Lung (tissue), 12 donors: ENCODE data around the gene TRPC6. TPM values are rescaled to one million over a fixed set of nuclear protein-coding genes. Genes with fewer than 3 reads are reported as not detected.
"Not testable (repeated sequence)": the region's sequence is repeated elsewhere in the genome, so short reads cannot be mapped to it uniquely, and the experiment has no call there.

Experiments
- ATAC-seq: fragments of 200-7000 bp; cut with Tn5 transposase; one replicate; pipeline ENCODE4 v1.9.1; 2020; ENCODE audit warnings: moderate number of reproducible peaks; ENCODE audit not compliant: insufficient read depth, low FRiP score
- DNase-seq, 3 donors: peaks; one replicate each; pipeline ENCODE4 v3.0.0-alpha.2; 2013 to 2017
- H3K27ac ChIP-seq, 2 donors: one replicate each; pipeline ENCODE4 v1.5.1; 2013; ENCODE audit warnings: mild to moderate bottlenecking in 2 of 2, moderate library complexity in 2 of 2, control low read depth in 1 of 2, inconsistent platforms in 1 of 2, low read depth in 1 of 2, low read length in 1 of 2
- H3K27me3 ChIP-seq, 3 donors: one replicate each; pipeline ENCODE4 v1.5.1; 2013; ENCODE audit warnings: low read length in 2 of 3; ENCODE audit not compliant: control insufficient read depth in 3 of 3, insufficient read depth in 3 of 3
- H3K36me3 ChIP-seq, 4 donors: one replicate each; pipeline ENCODE4 v1.5.1; 2013; ENCODE audit warnings: low read length in 4 of 4, mild to moderate bottlenecking in 1 of 4, moderate library complexity in 1 of 4; ENCODE audit not compliant: control insufficient read depth in 4 of 4, insufficient read depth in 4 of 4
- H3K4me1 ChIP-seq, 5 donors: one replicate each; pipeline ENCODE4 v1.5.1; 2013; ENCODE audit warnings: low read length in 5 of 5, mild to moderate bottlenecking in 2 of 5, moderate library complexity in 1 of 5; ENCODE audit not compliant: control insufficient read depth in 5 of 5, insufficient read depth in 5 of 5
- H3K4me3 ChIP-seq: one replicate; pipeline ENCODE4 v1.5.1; 2013; ENCODE audit warnings: mild to moderate bottlenecking, control low read depth, moderate library complexity
- H3K9ac ChIP-seq, 2 donors: one replicate each; pipeline ENCODE4 v1.5.1; 2013; ENCODE audit warnings: low read length in 2 of 2, control low read depth in 1 of 2; ENCODE audit not compliant: insufficient read depth in 1 of 2
- H3K9me3 ChIP-seq, 4 donors: one replicate each; pipeline ENCODE4 v1.5.1; 2013; ENCODE audit warnings: low read length in 3 of 4, mild to moderate bottlenecking in 1 of 4, moderate library complexity in 1 of 4; ENCODE audit not compliant: control insufficient read depth in 4 of 4, insufficient read depth in 3 of 4
- WGBS, 2 donors: extraction: QIAGEN DNeasy Blood & Tissue Kit; methylation state at CpG; one replicate each; pipeline ENCODE4 v1.1.7; 2013; 5-methylcytosine and 5-hydroxymethylcytosine counted together
- polyA plus RNA-seq, 2 donors: library from polyadenylated mRNA; stranded (reverse); fragments of 200-250 nt; gene quantifications; one replicate each; pipeline ENCODE4 v1.2.1, GENCODE V29; 2013
- total RNA-seq, 2 donors: library from RNA; depleted of rRNA in 1 of 2; stranded (reverse); fragments of >200 nt in 1 of 2; gene quantifications; one replicate each; pipeline ENCODE4 v1.2.1, GENCODE V29; 2014 to 2021
- TF ChIP-seq, protein P1 (sequence below): IDR thresholded peaks from 2 replicates; pipeline ENCODE4 v1.5.1; 2012; ENCODE audit warnings: mild to moderate bottlenecking; ENCODE audit errors: control extremely low read depth, extremely low read depth
- donor health status: control.
- donor health status: control.
- donor health status: Bipolar disorder and iron deficiency.
- donor health status: healthy.
- donor health status: DM: yes; HTN: yes; CAD: no.

The TRPC6 gene
- total and polyA plus RNA-seq, 4 donors: 3.3 to 66.5 (median 7.9) TPM

DNA sequence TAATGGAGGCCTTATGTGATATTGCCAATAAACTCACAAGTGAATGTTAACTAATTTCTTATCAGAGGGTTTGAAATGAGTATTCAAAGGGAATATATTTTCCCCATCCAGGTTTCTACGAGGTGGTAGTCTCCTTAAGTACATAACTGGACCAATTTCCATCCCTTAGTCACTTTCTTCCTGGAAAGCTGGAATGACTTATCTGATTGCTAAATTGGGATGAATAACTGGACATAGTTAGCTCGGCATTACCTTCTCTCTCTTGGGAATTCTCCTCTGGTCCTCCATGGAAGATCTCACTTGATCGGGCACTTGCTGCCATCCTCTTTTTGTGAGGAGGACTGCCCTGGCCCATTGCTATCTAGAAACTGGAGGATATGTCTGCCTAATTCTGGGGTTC is 109.1 kb downstream of the TRPC6 start:
- Histone ChIP-seq H3K9me3 (no peaks in the 10 kb centered on the region), H3K9ac (no peak overlapping the region), H3K27ac (no peak overlapping the region), H3K4me3 (no peak overlapping the region), H3K4me1 (no peaks in the 10 kb centered on the region), H3K36me3 (peaks cover 0 to 7% (median 0%) of the 10 kb centered on the region in 4 donors), H3K27me3 (no peaks in the 10 kb centered on the region)
- TF ChIP-seq, protein P1, sequence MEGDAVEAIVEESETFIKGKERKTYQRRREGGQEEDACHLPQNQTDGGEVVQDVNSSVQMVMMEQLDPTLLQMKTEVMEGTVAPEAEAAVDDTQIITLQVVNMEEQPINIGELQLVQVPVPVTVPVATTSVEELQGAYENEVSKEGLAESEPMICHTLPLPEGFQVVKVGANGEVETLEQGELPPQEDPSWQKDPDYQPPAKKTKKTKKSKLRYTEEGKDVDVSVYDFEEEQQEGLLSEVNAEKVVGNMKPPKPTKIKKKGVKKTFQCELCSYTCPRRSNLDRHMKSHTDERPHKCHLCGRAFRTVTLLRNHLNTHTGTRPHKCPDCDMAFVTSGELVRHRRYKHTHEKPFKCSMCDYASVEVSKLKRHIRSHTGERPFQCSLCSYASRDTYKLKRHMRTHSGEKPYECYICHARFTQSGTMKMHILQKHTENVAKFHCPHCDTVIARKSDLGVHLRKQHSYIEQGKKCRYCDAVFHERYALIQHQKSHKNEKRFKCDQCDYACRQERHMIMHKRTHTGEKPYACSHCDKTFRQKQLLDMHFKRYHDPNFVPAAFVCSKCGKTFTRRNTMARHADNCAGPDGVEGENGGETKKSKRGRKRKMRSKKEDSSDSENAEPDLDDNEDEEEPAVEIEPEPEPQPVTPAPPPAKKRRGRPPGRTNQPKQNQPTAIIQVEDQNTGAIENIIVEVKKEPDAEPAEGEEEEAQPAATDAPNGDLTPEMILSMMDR: no peak
- WGBS, 2 donors: 83 to 86% methylated on average over 3 of the region's 3 CpGs
- DNase-seq (no peak), ATAC-seq (no peak)

DNA sequence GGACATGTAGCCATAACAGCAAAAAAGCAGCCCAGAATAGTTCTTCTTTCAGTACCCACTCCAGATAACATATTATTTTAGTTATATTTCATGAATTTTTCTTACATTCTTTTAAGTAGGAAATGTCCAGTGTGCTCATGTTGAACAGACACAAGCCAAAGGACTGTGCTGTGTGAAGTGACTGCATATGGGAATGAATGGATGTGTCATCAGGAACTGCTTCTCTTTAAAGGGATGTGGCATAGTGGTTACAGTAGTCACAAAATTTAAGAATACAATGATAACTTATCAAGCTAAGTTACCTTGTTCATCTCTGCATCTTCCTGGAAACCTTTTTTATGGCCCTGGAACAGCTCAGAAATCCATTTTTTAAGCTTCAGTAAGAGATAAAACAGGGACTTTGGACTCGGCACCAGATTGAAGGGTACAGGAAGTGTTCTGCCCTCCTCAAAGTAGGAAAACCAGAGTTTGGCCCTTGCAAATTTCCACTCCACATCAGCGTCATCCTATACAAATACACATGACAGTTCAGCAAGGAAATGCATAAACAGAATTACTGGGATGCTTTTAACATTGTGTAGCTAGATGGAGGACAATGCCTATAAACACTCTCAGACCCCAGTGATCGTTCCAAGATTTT is 112.8 kb downstream of the TRPC6 start:
- Histone ChIP-seq H3K9me3 (no peaks in the 10 kb centered on the region), H3K27ac (no peak overlapping the region), H3K4me1 (no peaks in the 10 kb centered on the region), H3K4me3 (no peak overlapping the region), H3K36me3 (peaks cover 0 to 10% (median 0%) of the 10 kb centered on the region in 4 donors), H3K9ac (no peak overlapping the region), H3K27me3 (no peaks in the 10 kb centered on the region)
- 69% methylated on average over 3 of the region's 3 CpGs for WGBS, 2 donors
- DNase-seq (no peak), ATAC-seq (no peak)
- TF ChIP-seq, protein P1: no peak

DNA sequence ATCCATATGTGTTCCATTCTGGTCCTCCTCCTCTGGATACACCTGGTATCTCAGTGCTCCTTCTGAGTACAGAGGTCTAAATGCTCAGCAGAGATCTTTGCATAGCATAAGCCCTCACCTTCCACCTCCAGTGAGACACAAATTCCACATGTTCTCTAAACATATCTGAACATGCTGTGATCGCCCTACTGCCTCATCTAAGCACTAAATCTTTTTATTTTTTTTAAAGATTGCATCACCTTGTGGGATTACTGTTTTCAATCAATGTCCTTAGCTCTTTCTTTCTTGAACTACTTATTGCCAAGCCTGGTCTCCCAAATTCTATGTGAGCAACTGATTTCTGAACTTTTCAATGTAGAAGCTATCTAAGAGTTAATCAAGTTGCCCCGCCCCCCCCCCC is 113.4 kb downstream of the TRPC6 start:
- Histone ChIP-seq H3K4me3 (no peak overlapping the region), H3K9ac (no peak overlapping the region), H3K27me3 (no peaks in the 10 kb centered on the region), H3K4me1 (no peaks in the 10 kb centered on the region), H3K36me3 (peaks cover 0 to 7% (median 0%) of the 10 kb centered on the region in 4 donors), H3K27ac (no peak overlapping the region), H3K9me3 (no peaks in the 10 kb centered on the region)
- DNase-seq (no peak), ATAC-seq (no peak)
- TF ChIP-seq, protein P1: no peak
- 38 to 63% methylated on average over 2 of the region's 2 CpGs for WGBS, 2 donors

DNA sequence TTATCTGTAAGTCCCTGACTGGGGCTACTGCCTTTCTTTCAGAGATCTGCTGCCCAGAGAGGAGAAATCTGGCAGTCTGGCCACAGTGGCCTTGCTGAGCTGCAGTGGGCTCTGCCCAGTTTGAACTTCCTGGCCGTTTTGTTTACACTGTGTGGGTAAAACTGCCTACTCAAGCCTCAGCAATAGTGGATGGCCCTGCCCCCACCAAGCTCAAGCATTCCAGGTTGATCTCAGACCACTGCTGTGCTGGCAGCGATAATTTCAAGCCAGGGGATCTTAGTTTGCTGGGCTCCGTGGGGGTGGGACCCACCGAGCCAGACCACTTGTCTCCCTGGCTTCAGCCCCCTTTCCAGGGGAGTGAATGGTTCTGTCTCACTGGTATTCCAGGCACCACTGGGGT is 117.5 kb downstream of the TRPC6 start:
- H3K4me1 ChIP-seq: no peaks in the 10 kb centered on the region
- TF ChIP-seq, protein P1: no peak
- ATAC-seq (no peak), DNase-seq (no peak)
- H3K9me3 ChIP-seq: no peaks in the 10 kb centered on the region
- H3K36me3 ChIP-seq: peaks cover 0 to 6% (median 0%) of the 10 kb centered on the region in 4 donors
- 41 to 49% methylated on average over 4 of the region's 4 CpGs for WGBS, 2 donors
- no peak overlapping the region for H3K27ac ChIP-seq
- no peak overlapping the region for H3K4me3 ChIP-seq
- no peak overlapping the region for H3K9ac ChIP-seq
- H3K27me3 ChIP-seq: no peaks in the 10 kb centered on the region

DNA sequence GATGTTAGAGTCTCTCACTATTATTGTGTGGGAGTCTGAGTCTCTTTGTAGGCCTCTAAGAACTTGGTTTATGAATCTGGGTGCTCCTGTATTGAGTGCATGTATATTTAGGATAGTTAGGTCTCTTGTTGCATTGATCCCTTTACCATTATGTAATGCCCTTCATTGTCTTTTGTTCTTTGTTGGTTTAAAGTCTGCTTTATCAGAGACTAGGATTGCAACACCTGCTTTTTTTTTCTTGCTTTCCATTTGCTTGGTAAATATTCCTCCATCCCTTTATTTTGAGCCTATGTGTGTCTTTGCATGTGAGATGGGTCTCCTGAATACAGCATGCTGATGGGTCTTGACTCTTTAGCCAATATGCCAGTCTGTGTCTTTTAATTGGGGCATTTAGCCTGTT is 119.4 kb downstream of the TRPC6 start:
- not testable (repeated sequence) for H3K4me1 ChIP-seq, H3K36me3 ChIP-seq, H3K27ac ChIP-seq, DNase-seq, H3K4me3 ChIP-seq, H3K27me3 ChIP-seq, H3K9me3 ChIP-seq, H3K9ac ChIP-seq, ATAC-seq
